ENCODE data around the gene COX7A2L.
"Not testable (repeated sequence)": the region's sequence is repeated elsewhere in the genome, so short reads cannot be mapped to it uniquely, and the experiment has no call there.

The COX7A2L gene

DNA sequence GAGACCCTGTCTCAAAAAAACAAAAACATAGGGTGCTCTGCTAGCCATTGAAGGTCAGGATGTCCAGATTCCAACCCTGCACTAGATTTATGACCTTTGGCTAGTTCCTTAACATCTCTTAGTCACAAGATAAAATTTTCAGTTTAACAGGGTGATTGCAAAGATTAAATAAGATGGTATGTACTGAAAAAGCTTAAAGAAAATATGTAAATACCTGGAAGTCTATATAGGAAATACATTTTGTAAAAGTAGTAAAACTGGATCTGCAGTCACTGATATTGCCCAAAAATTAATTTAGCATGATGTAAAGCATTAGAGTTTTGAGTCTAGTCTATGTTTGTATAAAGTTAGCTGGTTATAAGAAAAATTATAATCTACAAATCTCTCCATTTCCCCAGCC is 5.4 kb upstream of the COX7A2L start:
- no peak for FAIRE-seq

DNA sequence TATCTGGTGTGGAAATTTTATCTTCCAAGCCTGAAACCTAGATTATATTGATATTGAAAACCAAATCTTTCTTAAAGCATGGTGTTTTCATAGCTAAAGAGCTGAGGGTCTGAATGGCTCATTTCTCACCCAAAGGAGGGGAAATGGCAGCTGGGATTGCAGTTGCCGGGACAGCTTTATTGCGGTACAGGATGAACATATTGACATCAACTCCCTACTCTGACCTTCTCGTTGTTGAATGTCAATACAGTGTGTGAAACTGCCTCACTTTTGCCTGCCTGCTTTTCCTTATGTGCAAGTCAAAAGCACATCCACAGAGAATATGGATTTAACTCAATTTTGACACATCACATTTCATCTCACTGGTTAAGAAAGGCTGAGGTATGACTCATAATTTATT is 3.6 kb upstream of the COX7A2L start:
- FAIRE-seq, result no peak

DNA sequence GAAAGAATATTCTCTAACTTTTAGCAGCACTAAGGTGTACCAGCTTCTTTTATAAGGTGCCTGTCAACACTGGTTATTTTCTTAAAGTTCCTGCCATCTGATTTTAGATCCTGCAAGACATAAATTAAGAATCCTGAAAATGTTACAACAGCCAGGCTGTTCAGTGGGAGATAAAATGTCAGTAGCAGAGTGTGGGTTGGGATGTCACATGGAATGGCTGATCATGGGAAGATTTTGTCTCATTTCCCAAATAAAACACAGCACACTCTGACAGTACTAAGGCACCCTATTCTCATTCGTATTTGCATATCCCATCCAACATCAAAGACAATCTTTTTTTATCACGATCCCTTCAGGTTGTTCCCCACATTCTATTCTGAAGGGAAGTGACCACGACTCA is 2.4 kb upstream of the COX7A2L start:
- no peak for FAIRE-seq

DNA sequence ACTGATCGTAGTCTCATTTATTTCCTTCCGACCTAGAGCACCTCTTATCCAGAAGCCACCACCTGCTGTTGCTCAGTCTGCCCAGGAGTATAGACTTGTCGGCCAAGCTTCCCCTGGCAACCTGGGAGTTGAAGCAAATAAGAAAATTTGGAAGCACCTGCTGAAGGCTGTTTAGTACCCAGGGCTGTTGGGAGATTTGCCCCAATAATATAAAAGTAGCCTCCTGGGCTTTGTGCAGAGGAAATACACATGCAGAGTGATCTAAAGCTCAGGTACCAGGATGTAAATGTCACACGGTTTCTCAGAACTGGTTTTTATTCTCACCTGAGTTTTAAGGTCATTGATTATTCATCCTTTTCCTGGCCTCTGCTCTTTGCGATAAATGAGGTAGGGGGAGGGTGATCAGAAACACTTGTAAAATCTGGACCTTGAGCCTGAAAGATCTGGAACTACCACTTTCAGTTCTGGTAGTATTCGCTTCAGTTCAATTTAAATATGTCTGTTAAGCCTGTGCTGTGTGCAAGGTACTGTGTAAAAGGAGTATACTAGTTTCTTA is 789 bp upstream of the COX7A2L start:
- no peak for FAIRE-seq

DNA sequence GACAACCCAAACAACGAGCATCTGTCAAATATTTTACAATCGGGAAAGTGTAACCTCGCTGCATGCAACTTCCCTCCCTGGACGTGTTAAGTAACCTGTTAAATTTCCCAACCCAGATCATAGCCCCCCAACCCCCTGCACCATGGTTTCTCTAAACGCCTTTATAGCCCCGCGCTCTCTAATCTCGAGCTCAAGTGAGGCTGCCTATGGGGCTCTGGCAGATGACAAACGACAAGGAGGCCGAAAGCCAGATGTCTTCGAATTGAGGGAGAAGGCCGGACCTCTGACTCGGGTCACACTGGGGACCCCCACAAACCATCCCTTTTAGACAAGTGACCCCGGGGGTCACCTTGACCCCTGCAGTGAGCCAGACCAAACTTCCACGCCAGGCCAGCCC is 526 bp downstream of the COX7A2L start:
- FAIRE-seq, result no peak

DNA sequence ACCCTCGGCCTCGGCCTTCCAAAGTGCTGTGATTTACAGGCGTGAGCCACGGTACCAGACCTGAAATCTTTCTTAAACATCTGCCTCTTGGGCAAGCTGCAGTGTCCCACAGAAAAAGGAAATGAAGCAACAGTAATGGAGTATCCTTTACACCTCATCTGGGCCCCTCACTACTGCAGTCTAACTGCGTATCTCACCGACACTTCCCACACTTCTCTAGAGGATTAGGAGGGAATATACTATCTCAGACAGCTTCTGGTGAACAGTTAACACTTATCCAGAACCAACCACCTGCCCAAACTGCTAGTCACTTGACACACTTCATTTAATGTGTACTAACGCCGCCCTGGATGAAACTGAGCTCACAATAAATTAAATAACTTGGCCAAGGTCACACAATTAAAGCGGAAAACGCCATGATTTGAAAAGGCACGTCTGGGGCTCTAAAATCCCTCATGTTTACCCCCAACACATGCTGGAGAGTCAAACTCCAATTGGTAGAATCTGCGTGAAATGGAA is 993 bp downstream of the COX7A2L start:
- no peak for FAIRE-seq

DNA sequence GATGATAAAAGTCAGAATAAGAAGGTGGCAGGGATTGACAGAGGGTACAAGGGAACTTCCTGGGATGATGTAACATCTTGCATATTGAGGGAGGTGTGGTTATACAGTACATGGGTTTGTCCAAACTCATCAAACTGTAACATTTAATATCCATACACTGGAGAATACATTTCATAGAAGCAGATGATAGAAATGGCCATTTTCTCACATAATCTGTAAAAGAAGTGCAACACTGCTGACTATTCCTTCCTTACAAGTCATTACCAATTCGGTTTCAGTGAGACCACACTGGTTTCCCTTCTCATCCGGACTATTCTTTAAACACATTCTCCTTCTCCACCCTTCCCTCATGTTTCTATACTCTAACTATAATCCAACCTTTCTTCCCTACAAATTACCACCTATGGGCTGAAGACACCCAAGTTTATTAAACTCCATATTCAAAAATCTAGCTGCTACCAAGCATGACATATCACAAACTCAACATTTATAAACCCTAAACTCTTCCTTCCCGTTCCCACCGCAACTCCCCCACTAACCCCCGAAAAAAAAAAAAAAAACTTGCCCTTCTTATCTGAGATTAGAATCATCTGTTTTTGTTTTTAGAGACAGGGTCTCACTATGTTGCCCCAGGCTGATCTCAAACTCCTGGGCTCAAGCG is 1.6 kb downstream of the COX7A2L start:
- FAIRE-seq, result no peak

DNA sequence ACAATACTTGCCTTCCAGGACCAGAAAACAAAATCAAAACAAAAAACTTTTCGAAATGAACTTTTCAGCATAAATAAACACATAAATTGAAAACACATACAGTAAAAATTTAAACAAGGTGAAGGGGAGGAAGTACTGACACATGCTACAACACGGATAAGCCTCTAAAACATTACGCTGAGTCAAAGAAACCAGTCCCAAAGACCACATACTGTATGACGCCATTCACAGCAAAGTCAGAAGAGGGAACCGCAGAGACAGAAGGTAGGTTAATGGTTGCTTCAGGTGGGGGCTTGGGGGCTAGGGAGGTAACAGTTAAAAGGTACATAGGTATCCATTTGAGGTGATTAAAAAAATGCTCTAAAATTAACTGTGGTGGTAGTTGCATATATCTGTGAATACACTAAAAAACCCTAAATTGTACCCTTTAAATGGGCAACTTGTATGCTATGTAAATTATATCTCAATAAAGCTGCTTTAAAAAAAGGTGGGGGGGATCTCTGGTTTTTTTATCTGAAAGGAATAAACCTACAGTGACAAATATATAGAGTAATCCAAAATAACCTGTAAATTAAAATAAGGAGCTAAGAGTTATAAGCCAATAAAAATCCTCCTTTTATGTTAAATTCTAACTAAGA is 7.1 kb downstream of the COX7A2L start:
- no peak for FAIRE-seq

DNA sequence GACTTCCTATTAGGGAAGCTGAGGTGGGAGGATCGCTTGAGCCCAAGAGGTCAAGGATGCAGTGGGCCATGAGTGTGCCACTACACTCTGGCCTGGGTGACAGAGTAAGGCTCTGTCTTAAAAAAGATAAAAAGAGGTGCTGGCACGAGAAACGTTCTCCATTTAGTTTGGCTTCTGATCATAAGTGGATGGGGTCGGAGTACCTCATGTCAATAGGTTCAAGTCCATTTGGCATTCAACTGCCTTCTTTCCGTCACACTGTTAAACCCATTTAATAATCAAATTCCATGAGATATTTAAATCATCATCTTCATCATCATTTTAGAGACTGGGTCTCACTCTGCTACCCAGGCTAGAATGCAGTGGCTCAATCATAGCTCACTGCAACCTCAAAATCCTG is 9.2 kb downstream of the COX7A2L start:
- FAIRE-seq, result no peak

DNA sequence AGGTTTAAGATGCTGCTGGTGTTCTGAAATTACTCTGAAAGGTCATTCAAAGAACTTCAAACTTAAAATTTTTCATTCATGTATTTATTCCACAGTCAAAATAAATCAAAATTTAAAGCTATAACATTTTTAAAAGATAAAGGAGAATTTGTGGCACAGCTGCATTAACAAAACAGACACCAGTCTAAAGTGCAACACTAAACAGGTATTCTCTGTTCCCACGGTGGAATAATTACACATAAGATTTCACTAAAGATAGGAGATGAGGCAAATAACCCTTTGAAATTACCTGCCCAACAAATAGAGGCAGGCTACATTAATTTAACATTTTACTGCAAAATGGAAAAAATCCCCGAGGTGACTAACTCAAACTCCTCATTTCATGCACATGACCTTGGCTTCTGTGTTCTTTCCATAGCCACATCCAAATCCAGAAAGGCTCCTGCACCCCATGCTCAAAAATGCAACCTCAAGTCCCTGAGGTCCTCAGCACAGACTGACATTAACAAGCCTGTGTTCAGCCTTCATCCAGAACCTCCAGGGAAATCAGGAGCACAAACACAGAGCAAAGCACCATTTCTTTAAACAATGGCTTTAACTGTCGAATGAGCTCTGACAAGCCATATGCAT is 10.5 kb downstream of the COX7A2L start:
- no peak for FAIRE-seq

DNA sequence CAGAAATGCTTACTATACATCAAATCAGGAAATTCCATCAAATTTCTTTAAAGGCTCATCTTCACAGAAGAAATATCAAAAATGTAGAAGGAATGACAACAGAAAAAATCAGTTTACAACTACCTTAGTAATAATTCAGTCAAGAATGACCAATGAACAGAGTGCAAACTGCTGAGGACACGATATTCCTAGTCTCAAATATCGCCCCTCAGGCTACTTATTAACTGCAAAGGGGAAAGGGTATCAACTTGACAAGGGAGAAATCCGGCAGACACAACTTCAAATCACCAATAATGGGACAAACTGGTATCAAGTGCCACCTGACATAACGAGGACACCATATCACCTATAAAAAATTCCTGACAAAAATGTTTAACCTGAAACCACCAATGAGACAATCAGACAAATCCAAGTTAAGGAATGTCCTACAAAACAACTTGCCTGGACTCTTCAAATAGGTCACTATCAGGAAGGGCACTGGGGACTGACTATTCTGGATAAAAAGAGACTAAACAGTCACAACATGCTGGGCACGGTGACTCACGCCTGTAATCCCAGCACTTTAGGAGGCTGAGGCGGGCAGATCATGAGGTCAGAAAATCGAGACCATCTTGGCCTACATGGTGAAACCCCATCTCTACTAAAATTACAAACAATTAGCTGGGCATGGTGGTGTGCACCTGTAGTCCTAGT is 12.8 kb downstream of the COX7A2L start:
- FAIRE-seq, result no peak

DNA sequence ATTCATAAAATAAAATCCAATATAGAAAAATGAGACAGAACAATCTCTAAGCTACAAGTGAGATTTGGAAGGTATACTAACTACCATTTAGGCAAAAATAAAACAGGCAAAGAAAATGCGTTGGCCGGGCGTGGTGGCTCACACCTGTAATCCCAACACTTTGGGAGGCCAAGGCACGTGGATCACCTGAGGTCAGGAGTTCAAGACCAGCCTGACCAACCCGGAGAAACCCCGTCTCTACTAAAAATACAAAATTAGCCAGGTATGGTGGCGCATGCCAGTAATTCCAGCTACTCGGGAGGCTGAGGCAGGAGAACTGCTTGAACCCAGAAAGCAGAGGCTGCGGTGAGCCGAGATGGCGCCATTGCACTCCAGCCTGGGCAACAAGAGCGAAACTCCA is 13.5 kb downstream of the COX7A2L start:
- FAIRE-seq, result not testable (repeated sequence)

DNA sequence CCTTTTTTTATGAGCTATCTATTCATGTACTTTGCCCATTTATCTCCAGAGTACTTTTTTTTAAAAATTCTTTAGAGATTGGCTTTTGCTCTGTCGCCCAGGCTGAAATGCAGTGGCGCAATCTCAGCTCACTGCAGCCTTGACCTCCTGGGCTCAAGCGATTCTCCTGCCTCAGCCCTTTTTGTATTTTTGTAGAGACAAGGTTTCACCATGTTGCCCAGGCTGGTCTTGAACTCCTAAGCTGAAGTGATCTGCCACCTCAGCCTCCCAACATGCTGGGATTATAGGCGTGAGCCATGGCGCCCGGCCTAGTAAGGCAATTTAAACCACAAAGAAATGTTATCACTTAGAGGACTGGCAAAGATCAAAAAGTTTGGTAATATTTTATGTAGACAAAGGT is 14.2 kb downstream of the COX7A2L start:
- not testable (repeated sequence) for FAIRE-seq

DNA sequence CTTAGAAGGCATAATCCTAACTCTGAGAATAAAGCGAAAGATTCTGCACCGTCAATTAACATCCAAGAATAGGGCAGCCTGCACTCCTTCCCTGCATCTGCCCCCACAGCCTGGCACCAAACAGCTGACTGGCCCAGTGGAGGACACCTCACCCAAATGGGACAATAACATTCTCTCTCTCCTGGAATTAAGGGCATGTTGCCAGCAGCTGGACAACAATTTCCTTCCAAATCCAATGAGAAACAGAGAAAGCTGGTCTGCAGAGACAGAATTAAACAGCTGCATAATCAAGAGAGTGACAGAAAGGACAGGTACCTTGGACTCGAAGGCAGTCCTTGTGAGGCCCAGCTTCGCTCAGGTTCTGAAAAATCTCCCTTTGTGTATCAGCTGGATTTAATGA is 15.0 kb downstream of the COX7A2L start:
- FAIRE-seq, result no peak

DNA sequence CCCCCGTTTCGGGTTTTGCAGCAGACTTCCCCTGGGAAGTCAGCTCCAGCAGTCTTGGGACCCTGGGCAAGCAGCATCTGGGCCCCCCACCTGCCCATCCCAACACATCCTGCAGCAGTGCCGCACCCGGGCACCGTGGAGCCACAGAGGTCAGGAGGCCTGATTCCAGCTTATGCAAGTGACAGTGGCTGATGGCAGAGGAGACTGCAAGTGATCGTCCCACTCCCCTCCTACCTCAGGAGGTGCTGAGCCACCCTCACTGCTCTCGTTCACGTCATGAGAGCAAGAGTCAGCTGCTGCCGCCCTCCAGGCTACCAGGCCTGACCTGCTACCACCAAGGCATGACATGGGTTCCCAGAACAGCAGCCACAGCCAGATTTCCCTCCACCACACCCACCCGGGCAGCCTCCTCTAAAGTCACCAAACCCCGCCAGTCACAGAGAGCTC is 18.2 kb downstream of the COX7A2L start:
- no peak for FAIRE-seq

DNA sequence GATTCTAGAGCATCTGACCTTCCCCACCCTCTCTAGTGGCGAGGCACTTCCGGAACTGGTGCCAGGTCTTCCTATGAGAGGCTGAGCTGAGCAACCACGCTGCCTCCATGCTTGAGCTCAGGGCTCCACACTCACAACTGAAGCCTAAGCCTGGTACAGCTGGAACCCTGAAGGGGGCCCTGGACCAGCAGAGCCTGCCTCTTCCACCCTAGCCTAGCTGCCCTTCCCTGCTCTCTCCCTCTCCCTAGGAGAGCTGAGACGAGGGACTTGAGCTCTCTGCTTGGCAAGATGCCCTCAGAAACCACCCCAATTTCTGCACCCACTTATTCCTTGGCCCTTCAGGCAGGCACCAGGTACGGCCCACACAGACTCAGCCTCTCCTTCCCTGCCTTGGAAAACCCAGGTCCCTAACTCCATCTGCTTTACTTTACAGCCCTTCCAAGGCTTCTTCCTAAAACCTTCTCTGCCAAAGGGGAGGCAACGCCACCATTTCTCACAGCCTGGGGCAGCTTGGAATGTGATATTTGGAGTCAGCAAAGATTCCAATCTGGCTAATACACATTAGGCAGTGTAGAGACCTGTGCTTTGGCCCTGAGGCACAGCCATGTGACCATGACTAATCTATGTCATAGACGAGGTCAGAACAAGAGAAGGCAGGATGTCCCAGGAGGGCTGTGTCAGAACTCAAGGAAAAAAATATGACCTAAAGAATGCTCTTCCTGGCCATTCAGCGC is 18.8 kb downstream of the COX7A2L start:
- no peak for FAIRE-seq

DNA sequence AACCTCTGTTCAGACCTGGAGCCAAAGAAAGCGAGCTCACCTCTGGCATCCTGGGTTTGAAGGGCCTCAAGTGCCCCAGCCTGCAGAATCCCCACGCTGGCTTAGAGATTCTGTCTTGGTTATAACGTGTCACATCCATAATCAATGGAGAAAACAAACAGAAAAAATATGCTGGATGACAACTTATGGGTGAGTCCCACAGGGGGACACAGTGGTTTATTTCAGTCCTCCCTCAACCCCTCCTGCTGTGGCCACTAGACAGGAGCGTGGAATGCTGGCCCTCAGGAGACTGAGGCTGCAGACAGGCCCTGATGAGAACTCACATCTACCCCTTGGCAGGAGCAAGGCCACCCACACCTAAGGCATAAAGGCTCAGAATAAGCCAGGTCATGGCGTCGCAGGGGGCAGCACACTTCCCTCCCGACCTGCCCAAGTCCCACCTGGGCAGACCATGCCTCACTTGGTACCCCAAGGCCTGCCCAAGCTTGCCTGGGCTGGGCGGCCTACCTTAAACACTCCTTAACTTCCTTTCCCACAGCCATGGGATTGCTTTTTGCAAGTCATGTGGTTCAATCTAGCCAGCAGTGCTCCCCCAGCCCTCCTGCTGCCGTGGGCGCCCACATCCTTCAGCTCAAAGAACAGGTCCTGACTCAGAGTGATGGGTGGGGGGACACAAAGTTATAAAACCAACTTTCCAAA is 19.9 kb downstream of the COX7A2L start:
- FAIRE-seq, result no peak

DNA sequence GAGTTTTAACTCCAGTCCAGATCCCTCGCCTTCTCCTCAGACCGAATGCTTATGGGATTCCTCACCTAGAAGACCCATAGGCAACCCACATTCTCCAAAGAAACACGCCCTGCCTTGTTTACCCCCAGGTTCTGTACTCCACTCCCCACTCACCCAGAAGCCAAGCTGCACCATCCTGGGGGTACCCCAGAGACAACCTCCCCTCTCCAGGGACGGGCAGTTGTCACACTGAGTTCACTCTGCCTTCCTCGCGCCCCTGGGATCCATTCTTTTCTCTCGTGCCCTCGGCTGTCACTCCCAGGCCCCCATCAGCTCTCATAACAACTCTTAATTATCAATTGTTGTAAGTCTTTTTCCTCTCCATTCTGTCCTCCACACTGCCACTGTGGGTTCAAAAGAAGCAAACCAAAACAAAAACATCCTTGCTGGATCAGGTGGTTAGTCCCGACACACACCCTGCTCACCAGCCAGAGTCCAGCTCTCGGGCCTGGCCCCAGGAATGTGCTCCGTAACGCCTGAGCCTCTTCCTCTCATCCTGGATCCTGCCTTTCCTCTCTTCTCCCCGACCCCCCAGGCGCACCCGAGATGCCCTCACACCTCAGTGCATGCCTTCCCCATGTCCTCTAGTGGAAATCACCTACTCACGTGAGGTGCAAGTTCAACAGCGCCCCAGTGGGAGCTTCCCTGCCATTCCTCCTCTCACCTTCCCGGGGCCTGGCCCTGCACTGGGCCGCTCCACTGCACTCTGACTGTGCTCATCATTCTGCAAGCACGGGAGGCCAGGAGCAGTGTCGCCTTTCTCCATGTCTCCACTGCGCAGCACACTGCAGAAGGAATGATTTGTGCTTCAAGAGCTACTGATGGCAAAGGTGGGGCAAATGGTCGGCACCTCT is 20.7 kb downstream of the COX7A2L start:
- FAIRE-seq, result no peak

DNA sequence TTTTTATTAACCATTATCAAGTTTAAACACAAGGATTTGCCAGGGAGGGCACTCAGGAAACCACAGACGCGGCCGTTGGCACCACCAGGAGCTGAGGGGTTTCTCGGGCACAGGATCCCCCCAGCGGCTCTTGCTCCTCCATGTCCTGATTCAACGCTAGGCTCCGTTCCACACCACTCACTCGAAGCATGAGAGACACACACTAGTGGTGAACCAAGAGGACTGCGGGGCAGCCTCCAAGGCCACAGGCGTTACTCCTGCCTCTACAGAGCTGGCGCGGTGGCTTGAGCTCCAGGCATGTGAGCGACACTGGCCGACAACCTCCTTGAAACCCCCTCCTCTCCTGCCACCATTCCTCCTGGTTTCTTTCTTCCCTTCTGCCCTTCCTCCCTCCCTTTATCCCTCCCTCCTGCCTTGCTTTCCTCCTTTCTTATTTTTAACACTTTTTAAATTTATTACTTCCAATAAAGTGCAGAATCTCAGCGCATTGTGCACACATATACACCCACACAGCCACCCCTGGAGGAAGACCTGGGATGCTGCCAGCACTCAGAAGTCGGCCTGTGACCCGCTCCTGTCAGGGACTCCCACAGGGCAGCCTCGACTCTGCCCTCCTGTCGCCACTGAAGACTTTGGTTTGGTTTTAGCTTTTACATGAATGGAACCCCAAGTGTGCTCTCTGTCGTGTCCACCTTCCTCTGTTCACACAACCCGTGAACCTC is 21.7 kb downstream of the COX7A2L start:
- FAIRE-seq, result no peak

DNA sequence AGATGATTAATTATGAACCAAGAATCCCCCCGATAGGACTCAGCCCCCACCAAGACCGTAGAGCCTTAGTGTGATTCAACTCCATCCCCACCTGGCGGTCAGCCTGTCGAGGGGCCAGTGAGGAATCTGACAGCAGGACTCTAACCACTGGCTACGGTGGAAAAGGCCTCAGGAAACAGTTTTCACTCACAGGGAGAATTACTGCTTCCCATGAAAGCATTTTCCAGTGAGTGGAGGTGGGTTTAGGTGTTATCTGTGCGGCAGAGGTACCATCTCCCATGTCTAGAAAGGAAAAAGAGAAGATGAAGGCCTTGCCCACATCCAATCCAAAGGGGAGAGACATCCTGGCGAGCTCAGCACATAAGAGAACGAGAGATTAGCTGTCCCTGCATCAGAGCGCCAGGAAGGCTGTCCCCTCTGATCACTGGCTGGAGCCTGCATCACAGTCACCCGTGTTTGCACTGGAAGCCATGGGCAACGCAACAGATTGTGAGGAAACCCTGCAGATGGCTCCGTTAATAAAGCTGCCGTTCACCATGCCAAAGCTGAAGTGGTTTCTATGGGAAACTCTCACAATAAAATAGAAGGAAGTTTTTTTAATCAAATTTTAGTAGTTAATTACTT is 22.3 kb downstream of the COX7A2L start:
- FAIRE-seq, result peak; percentile 78
